ENCODE measurements around the gene LCLAT1.

LCLAT1 gene

DNA sequence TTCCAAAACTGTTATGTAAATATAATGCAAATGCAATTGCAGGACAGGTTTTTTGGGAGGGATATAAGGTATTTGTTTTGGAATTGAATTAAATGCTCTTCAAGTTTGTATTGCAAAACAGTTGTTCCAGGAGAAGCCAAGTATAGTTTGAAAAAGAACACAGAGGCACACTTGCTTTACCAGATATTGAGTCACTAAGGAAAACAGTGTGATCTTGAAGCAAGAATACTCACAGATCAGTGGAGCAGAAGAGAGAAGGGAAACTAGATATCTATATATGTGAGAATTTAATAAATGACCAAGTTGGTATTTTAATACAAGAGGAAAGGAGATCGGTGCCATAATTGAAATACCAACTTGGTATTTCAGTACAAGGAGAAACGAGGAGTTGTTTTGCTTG lies 181.3 kb downstream of the LCLAT1 start:
- H3K4me3 ChIP-seq (ENCODE audit: low read depth, low read length) = no peak overlapping the region
- CTCF ChIA-PET = no interaction called here
- H3K36me3 ChIP-seq (ENCODE audit: control insufficient read depth in 2 of 2, insufficient read depth in 1 of 2, low read length in 2 of 2) = no peaks in the 10 kb centered on the region

DNA sequence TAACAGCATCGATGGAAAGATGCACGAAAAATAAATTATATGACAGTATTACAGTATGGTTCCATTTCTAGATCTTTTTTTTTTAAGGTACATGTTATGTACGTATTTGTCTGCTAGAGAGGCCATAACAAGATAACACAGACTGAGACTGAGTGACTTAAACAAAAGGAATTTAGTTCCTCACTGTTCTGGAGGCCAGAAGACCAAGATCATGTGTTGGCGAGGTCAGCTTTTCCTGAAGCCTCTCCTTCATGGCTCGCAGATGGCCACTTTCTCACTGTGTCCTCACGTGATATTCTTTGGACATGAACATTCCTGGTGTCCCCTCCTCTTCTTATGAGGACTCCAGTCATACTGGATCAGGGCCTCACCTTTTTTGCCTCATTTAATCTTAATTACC lies 182.8 kb downstream of the LCLAT1 start:
- H3K9me3 ChIP-seq (ENCODE audit: control insufficient read depth, insufficient read depth, low read depth, low read length) = no peaks in the 10 kb centered on the region
- TF ChIP-seq ZNF837 (tag by site-specific recombination; IDR thresholded peaks at IDR 0.05) (no peak), ZBTB7A (tag by site-specific recombination; IDR thresholded peaks at IDR 0.05; ENCODE audit: low read depth) (no peak), BCL11A (tag by site-specific recombination; IDR thresholded peaks at IDR 0.05; ENCODE audit: low read depth) (no peak), ZNF785 (tag by site-specific recombination; IDR thresholded peaks at IDR 0.05) (no peak), ZFP3 (tag by site-specific recombination; IDR thresholded peaks at IDR 0.05; ENCODE audit: low read depth) (no peak), ATF2 (tag by site-specific recombination; IDR thresholded peaks at IDR 0.05; ENCODE audit: low read depth) (no peak), ZNF140 (tag by site-specific recombination; IDR thresholded peaks at IDR 0.05) (no peak), KLF8 (tag by site-specific recombination; IDR thresholded peaks at IDR 0.05) (no peak), ZNF214 (tag by site-specific recombination; IDR thresholded peaks at IDR 0.05; ENCODE audit: borderline replicate concordance) (no peak), ZNF521 (tag by site-specific recombination; IDR thresholded peaks at IDR 0.05) (no peak), PRDM10 (tag by site-specific recombination; IDR thresholded peaks at IDR 0.05) (no peak), ZNF660 (tag by site-specific recombination; IDR thresholded peaks at IDR 0.05) (no peak), ZNF335 (tag by site-specific recombination; conservative IDR thresholded peaks at IDR 0.05) (no peak), AEBP2 (tag by site-specific recombination; IDR thresholded peaks at IDR 0.05; ENCODE audit: borderline replicate concordance) (no peak)
- TF ChIP-seq, protein P1, sequence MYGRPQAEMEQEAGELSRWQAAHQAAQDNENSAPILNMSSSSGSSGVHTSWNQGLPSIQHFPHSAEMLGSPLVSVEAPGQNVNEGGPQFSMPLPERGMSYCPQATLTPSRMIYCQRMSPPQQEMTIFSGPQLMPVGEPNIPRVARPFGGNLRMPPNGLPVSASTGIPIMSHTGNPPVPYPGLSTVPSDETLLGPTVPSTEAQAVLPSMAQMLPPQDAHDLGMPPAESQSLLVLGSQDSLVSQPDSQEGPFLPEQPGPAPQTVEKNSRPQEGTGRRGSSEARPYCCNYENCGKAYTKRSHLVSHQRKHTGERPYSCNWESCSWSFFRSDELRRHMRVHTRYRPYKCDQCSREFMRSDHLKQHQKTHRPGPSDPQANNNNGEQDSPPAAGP (tag by site-specific recombination; IDR thresholded peaks at IDR 0.05) = no peak
- ChIA-PET CTCF (no interaction called here), POLR2A (no interaction called here)
- H3K27ac ChIP-seq (ENCODE audit: extremely low read depth, low read depth, low read length) = no peak overlapping the region
- no peaks in the 10 kb centered on the region for H3K36me3 ChIP-seq (ENCODE audit: control insufficient read depth in 2 of 2, insufficient read depth in 1 of 2, low read length in 2 of 2)
- no peaks in the 10 kb centered on the region for H3K4me1 ChIP-seq (ENCODE audit: control insufficient read depth, insufficient read depth, low read length)
- no peak overlapping the region for H3K4me3 ChIP-seq (ENCODE audit: low read depth, low read length)

More for the DNA sequence above, 181.3 kb downstream of the LCLAT1 start:
- POLR2A ChIA-PET = no interaction called here
- no peak overlapping the region for H3K27ac ChIP-seq (ENCODE audit: extremely low read depth, low read depth, low read length)
- no peak for TF ChIP-seq ZNF311 (tag by site-specific recombination; IDR thresholded peaks at IDR 0.05; ENCODE audit: borderline replicate concordance)
- no peak for TF ChIP-seq ZNF302 (tag by site-specific recombination; IDR thresholded peaks at IDR 0.05; ENCODE audit: low read depth)
- no peak for TF ChIP-seq PRDM10 (tag by site-specific recombination; IDR thresholded peaks at IDR 0.05)
- no peak for TF ChIP-seq ZNF214 (tag by site-specific recombination; IDR thresholded peaks at IDR 0.05; ENCODE audit: borderline replicate concordance)
- no peak for TF ChIP-seq ZBTB17 (tag by site-specific recombination; IDR thresholded peaks at IDR 0.05)
- no peaks in the 10 kb centered on the region for H3K4me1 ChIP-seq (ENCODE audit: control insufficient read depth, insufficient read depth, low read length)
- no peaks in the 10 kb centered on the region for H3K9me3 ChIP-seq (ENCODE audit: control insufficient read depth, insufficient read depth, low read depth, low read length)

Data from HEK293 (cell line).